Ascending aorta (tissue), 2 donors: Measurements from ENCODE around the gene C15orf39. TPM values are rescaled to one million over a fixed set of nuclear protein-coding genes. Genes with fewer than 3 reads are reported as not detected.

Experiments used
- DNase-seq, 2 donors: peaks; one replicate each; pipeline ENCODE4 v3.0.0-alpha.2; 2019; ENCODE audit warnings: low spot score in 2 of 2
- H3K27ac ChIP-seq, 2 donors: fragments of 200-600 bp; sonication (generic); one replicate each; pipeline ENCODE4 v1.5.1; 2016 to 2017; ENCODE audit warnings: mild to moderate bottlenecking in 1 of 2
- H3K27me3 ChIP-seq: fragments of 200-600 bp; sonication (generic); one replicate; pipeline ENCODE4 v1.5.1; 2017
- H3K36me3 ChIP-seq, 2 donors: fragments of 200-600 bp; sonication (generic); one replicate each; pipeline ENCODE4 v1.5.1; 2016
- H3K4me1 ChIP-seq, 2 donors: fragments of 200-600 bp; sonication (generic); one replicate each; pipeline ENCODE4 v1.5.1; 2016 to 2017; ENCODE audit warnings: mild to moderate bottlenecking in 1 of 2
- H3K4me3 ChIP-seq, 2 donors: fragments of 200-600 bp; sonication (generic); one replicate each; pipeline ENCODE4 v1.5.1; 2016 to 2017; ENCODE audit warnings: mild to moderate bottlenecking in 1 of 2
- H3K9me3 ChIP-seq, 2 donors: fragments of 200-600 bp; sonication (generic); one replicate each; pipeline ENCODE4 v1.5.1; 2016
- CTCF ChIP-seq, 3 experiments: fragments of 200-600 bp in 2 of 3; fragments of 450-650 bp in 1 of 3; sonication (generic) in 2 of 3; IDR thresholded peaks; one replicate each; pipeline ENCODE4 v1.5.1; 2016 to 2019; ENCODE audit warnings: antibody characterized with exemption in 3 of 3, mild to moderate bottlenecking in 1 of 3, moderate library complexity in 1 of 3
- intact Hi-C: fragments of 100-400 bp; cut with DNase I; formaldehyde crosslinking; loops from one replicate; pipeline ENCODE4 v1.15.1; 2023
- total RNA-seq: library from RNA; depleted of rRNA; stranded (reverse); fragments of >200 nt; gene quantifications from one replicate; pipeline ENCODE4 v1.1.0, GENCODE V29; 2016

C15orf39 gene
- total RNA-seq, 1 donor from 2014 or later = 30.8 TPM

GRCh38 chr15:75191235-75191634, 10.4 kb upstream of the C15orf39 start:
- no peak for DNase-seq
- H3K36me3 ChIP-seq = no peaks in the 10 kb centered on the region
- no peak for TF ChIP-seq CTCF (IDR thresholded peaks at IDR 0.05)
- H3K9me3 ChIP-seq = no peaks in the 10 kb centered on the region
- H3K27ac ChIP-seq = no peak overlapping the region
- H3K27me3 ChIP-seq = no peaks in the 10 kb centered on the region
- no peak overlapping the region for H3K4me3 ChIP-seq
- intact Hi-C loops = no loop called here
- peaks cover 5 to 11% of the 10 kb centered on the region in 2 donors for H3K4me1 ChIP-seq

- Histone ChIP-seq H3K27ac (no peak overlapping the region), H3K4me1 (peaks cover 5 to 11% of the 10 kb centered on the region in 2 donors), H3K27me3 (no peaks in the 10 kb centered on the region), H3K9me3 (no peaks in the 10 kb centered on the region), H3K4me3 (no peak overlapping the region), H3K36me3 (no peaks in the 10 kb centered on the region)
- intact Hi-C loops = no loop called here
- DNase-seq = no peak
- TF ChIP-seq CTCF (IDR thresholded peaks at IDR 0.05) = no peak
These were observed 9.4 kb upstream of the C15orf39 start for GRCh38 chr15:75192307-75192706.

GRCh38 chr15:75193272-75193671, 8.4 kb upstream of the C15orf39 start:
- Histone ChIP-seq H3K9me3 (no peaks in the 10 kb centered on the region), H3K36me3 (no peaks in the 10 kb centered on the region), H3K4me1 (peaks cover 5 to 11% of the 10 kb centered on the region in 2 donors), H3K27me3 (no peaks in the 10 kb centered on the region), H3K27ac (no peak overlapping the region), H3K4me3 (no peak overlapping the region)
- intact Hi-C loops = no loop called here
- TF ChIP-seq CTCF (IDR thresholded peaks at IDR 0.05) = no peak
- no peak for DNase-seq

GRCh38 chr15:75193976-75194375, 7.7 kb upstream of the C15orf39 start:
- no peak for TF ChIP-seq CTCF (IDR thresholded peaks at IDR 0.05)

GRCh38 chr15:75194397-75194796, 7.3 kb upstream of the C15orf39 start:
- Histone ChIP-seq H3K4me1 (peaks cover 5 to 11% of the 10 kb centered on the region in 2 donors), H3K27ac (no peak overlapping the region), H3K4me3 (no peak overlapping the region), H3K27me3 (no peaks in the 10 kb centered on the region), H3K36me3 (no peaks in the 10 kb centered on the region), H3K9me3 (no peaks in the 10 kb centered on the region)
- intact Hi-C loops = no loop called here
- no peak for DNase-seq
- no peak for TF ChIP-seq CTCF (IDR thresholded peaks at IDR 0.05)

More at GRCh38 chr15:75193976-75194375, 7.7 kb upstream of the C15orf39 start:
- Histone ChIP-seq H3K9me3 (no peaks in the 10 kb centered on the region), H3K36me3 (no peaks in the 10 kb centered on the region), H3K4me1 (peaks cover 5 to 11% of the 10 kb centered on the region in 2 donors), H3K4me3 (no peak overlapping the region), H3K27ac (no peak overlapping the region), H3K27me3 (no peaks in the 10 kb centered on the region)
- intact Hi-C loops = no loop called here
- no peak for DNase-seq
